ENCODE results near the gene KLRG1.

The KLRG1 gene

GRCh38 chr12:8987163-8987562 lies 2.2 kb upstream of the KLRG1 start:
- DNase-seq: no peak

GRCh38 chr12:8987685-8988084 lies 1.7 kb upstream of the KLRG1 start:
- DNase-seq: no peak

GRCh38 chr12:8991371-8992345 lies 2.3 kb downstream of the KLRG1 start:
- DNase-seq: peak; percentile 26

GRCh38 chr12:8993827-8994226 lies 4.5 kb downstream of the KLRG1 start:
- no peak for DNase-seq

- no peak for DNase-seq
Measured at GRCh38 chr12:8995021-8995775, 5.9 kb downstream of the KLRG1 start.

GRCh38 chr12:8996682-8997405 lies 7.5 kb downstream of the KLRG1 start:
- peak; percentile 42 for DNase-seq

- DNase-seq: no peak
Measured at GRCh38 chr12:9001233-9001632, 11.9 kb downstream of the KLRG1 start.

GRCh38 chr12:9002335-9002734 lies 13.0 kb downstream of the KLRG1 start:
- DNase-seq: no peak

GRCh38 chr12:9022592-9022991 lies 33.2 kb downstream of the KLRG1 start:
- DNase-seq: no peak

GRCh38 chr12:9024512-9024911 lies 35.2 kb downstream of the KLRG1 start:
- DNase-seq: no peak

- peak; percentile 46 for DNase-seq
Measured at GRCh38 chr12:9027161-9028059, 38.1 kb downstream of the KLRG1 start.

GRCh38 chr12:9030776-9031175 lies 41.4 kb downstream of the KLRG1 start:
- no peak for DNase-seq

- DNase-seq: no peak
Measured at GRCh38 chr12:9032202-9032964, 43.0 kb downstream of the KLRG1 start.

- no peak for DNase-seq
Measured at GRCh38 chr12:9033265-9033887, 44.0 kb downstream of the KLRG1 start.

GRCh38 chr12:9034095-9034494 lies 44.7 kb downstream of the KLRG1 start:
- no peak for DNase-seq

GRCh38 chr12:9036227-9036626 lies 46.9 kb downstream of the KLRG1 start:
- DNase-seq: no peak

GRCh38 chr12:9037431-9037830 lies 48.1 kb downstream of the KLRG1 start:
- DNase-seq: no peak

GRCh38 chr12:9039397-9039977 lies 50.1 kb downstream of the KLRG1 start:
- DNase-seq: peak; percentile 81

- DNase-seq: peak; percentile 32
Measured at GRCh38 chr12:9040484-9041186, 51.3 kb downstream of the KLRG1 start.

- no peak for DNase-seq
Measured at GRCh38 chr12:9041321-9041720, 52.0 kb downstream of the KLRG1 start.
